NCI-H1417 (cell line): ENCODE data around the gene CSF3.

Source experiments
- DNase-seq, 3 experiments: peaks; one replicate each; lab custom pipeline; 2025; lab: John Stamatoyannopoulos, UW

Gene CSF3

DNA sequence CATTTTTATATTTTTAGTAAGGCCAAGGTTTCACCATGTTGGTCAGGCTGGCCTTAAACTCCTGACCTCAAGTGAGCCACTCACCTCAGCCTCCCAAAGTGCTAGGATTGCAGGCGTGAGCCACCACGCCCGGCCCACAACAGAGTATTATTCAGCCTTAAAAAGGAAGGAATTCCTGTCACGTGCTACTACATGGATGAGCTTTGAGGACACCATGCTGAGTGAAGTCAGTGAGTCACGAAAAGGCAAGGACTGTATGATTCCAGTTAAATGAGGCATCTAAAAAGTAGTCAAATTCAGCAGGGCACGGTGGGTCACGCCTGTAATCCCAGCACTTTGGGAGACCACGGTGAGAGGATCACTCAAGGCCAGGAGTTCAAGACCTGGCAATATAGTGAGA, 9.7 kb downstream of the CSF3 start:
- no peak for DNase-seq

DNA sequence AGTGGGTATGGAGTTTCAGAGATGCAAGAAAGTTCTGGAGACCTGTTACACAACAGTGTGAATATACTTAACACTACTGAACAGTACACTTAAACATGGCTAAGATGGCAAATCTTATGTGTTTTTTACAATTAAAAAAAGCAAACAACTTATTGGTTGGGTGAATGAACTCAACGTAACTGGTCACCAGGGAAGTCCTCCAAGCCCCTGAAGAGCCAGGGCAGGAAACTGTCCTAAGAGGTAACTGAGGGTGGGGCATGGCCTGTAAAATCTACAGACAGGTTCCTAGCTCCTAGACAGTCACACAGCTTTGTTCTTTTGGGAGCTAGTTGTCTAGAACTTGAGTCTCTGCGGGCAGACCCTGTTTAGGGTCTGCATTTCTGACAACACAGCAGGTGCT, 10.3 kb downstream of the CSF3 start:
- DNase-seq: no peak

DNA sequence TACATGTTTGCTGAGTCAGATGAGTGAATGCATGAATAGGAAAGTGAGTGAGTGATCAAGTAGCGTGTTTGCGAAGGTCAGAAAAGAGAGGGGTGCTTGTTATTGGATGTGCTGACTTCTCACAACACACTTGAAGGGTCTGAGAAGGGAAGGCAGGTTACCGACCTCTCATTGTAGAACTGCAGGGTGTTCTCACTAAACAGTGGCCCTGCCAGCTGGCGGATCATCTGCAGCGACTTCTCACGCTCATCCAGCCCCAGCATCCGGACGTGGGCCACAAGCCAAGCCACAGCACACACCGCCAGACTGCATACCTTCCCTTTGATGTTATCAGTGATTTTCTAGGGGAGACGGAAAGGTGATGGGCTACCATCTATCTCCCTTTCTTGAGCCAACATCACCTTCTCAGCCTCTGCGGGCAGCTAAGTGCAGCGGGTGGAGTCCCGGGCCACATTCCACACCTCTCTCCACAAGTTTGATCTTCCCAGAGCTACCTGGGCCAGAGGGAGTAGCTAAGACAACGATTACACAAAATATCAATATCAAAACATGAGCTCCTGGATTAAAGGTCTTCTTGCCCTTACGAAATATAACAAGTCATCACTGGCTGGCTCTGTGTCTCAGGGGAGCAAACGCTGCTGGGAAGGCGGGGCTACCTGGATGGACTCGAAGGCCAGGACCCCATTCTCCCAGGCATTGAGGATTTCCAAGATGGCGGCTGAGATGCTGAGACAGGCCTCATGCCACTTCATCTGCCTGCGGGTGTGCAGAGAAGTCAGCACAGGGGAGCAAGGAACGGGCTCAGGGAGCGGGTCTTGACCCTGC, 11.0 kb downstream of the CSF3 start:
- peak in 1 of 3 experiments; percentile 29 for DNase-seq

DNA sequence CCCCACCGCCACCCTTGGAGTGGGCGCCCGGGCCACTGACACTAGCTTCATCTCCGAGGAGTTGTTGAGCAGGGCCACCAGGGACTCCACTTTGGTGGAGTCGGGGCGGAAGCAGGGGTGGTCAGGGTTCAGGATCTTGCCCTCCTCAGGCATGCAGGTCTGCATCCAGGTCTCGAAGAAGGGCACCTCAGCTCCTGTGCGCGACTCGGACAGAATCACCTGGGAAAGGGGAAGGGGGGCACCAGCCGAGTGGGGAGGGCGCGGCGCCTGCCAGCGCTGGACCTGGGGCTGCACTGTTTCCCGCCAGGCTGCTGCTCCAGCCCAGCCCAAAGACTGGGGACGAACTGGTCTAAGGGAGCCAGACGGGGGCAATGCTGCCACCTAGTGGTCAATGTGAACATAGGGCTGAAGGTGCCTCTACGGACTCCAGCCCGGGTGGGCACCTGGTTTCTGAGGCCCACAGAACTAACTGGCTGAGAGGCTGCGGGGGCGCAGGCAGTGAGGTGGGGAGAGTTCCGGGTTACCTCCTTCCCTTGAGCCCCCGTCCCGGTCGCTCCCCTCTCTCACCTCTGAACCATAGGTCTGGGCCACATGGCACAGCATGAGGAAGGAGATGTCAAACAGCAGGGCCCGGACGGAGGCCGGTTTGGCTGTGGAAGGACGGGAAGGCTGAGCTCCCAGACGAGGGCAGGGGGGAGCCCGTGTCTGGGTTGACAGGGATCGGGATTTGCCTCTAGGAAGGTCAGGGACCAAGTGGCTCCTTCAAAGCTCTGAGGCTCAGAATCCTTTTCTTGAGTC, 11.8 kb downstream of the CSF3 start:
- DNase-seq: peak; percentile 41 to 78 (median 76)

DNA sequence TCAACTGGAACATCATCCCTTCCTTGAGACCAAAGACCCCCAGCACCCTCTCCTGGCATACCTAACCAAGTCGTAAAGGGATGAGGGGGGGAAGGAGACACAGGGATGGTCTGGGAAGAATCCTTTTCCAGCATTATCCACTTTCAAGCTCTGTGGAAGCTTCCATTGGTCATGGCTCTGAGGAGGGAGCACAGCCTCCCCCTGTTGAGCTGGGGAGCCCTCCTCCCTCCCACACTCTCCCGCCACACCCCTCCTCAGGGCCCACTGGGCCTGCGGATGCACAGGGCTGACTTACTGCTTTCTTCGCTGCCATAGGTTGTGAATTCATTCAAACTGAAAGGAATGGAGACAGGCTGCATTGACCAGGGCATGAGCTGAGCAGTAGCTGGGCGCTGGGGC, 12.4 kb downstream of the CSF3 start:
- DNase-seq: no peak

DNA sequence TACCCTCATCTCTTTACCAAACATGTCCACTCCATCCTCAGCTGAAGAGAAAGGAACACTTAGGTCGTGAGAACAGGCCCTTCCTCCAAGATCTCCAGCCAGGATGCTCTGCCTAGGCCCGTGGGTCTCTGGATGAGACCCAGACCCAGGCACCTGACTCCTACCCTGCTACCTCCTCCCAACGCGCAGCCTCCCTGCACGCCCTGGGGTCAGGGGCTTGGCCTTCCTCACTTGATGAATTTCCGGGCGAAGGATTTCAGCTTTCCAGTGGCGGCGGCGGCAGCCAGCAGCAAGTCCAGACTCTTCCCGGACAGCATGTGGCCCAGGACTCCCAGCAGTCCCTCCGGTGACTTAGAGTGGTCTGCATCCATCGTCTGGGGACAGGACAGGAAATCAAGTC, 13.4 kb downstream of the CSF3 start:
- no peak for DNase-seq

DNA sequence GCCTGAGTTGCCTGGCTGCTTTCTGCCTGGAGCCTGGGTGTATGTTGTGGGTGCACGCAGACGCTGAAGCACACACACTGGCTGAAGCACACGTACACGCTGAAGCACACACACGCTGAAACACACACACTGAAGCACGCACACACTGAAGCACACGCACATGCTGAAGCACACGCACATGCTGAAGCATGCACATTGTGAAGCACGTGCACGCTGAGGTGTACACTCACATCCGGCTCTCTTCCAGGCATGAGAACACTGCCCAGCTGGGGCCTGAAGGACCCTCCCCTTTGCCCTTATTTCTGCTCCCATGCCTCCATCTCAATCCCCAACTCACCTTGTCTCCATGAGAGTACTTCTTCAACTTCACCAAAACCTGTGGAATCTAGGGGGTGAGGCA, 16.5 kb downstream of the CSF3 start:
- DNase-seq: no peak

DNA sequence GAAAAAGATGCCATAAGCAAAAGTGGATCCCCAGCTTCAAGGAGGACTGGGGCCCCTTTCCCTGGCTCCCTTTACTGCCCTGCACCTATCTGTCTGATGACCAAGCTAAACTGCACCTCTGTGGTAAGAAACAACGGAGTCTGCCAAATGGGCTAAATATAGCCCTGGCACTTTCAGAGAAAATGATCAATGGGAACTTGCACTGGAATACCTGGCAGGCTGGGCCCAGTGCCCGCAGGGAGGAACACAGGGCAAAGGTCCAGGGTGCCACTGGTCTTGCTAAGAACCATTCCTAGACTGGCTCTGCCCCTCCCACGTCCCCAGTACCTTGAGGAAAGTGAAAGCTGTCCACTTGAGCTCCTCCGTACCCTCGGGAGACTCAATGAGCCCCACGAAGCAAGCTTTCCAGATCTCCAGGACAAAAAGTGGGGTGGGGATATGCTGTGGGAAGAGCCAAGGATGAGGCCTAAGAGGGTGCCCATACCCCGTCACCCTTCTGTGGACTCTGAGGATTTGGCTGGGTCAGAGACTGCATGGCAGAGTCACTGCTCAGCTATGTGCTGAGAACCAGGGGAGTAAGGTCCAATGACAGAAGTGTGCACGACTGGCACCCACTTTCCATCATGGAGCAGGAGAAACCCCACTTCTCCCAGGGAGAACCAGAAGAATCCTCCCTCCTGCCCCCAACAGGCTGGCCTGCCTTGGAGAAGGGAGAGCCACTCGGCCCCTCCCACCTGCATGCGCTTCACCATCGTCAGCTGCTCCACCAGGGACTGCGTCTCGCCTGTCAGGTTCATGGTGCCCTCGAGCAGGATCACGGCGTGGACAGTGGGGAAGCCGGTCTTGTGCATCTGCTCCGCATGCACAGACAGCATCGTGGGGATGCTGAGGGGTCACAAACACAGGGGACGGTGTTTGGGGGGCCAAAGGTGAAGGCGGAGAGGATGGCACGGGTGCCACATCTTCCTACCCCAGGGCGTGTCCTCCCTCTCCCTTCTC, 17.4 kb downstream of the CSF3 start:
- DNase-seq: no peak

DNA sequence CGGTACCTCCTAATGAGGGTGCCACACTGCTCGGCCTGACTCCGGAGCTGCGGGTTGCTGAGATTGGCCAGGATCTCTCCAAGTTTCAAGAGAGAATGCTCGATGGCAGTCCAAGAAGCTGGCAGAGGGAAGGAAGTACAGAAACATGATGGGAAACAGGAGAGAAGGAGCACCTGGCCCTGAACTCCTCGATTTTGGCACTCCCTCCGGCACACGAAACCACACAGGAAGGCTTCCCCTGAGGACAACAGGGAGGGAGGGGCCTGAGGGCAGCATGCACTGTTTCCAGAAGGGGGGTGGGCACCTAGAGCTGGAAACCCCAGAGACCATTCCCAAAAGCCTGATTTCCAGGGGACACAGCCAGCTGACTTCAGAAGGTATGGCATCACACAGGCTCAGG, 18.1 kb downstream of the CSF3 start:
- no peak for DNase-seq

DNA sequence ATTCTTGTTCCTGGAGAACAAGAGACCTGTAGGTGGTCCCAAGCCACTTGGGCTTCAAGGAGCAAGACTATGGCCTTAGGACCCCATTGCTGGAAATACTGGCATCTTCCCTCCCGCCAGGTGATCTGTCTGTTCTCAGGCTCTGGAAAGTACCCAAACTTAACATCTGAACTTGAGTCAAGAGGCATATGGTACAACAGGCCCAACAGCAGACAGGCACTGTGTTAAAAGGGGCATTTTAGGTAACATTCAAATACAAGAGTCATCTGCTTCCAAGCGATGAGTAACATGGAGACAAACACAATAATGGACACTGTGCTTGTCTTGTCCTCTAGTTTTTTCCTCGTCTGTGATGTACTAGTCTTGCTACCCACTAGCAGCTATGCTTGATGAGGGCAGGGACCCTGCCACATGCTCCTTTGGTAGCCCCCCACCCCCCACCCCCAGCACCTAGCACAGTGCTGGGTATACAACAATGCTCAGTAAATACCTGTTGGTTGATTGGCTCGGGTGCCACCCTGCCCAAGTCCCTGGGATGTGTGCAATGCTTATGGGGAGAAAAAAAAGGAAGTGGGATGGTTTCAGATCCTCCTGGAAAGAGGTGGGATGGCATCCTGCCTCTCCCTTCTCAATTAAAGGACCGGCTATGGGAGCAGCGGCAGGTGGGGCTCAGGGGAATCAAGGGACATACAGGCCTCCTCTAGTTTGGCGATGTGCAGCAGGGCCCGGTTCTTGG, 19.4 kb downstream of the CSF3 start:
- no peak for DNase-seq

DNA sequence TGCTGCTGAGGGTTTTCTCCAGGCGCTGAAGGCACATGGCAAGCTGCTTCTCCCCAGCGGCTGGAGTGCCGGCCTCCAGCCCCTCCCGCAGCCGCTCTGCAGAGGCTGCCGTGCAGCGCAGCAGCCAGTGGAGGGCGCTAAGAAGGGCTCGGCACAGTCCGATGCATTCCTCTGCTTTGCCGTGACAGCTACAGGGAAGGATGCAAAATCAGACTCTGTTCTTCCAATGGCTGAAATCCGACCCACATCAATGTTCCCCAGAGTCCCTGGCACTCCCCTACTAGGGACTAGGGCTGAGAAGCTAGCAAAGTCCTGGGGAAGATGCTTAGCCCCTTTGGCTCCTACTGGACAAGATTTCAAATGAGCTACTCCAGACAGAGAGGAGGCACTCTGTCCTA, 19.9 kb downstream of the CSF3 start:
- DNase-seq: no peak

DNA sequence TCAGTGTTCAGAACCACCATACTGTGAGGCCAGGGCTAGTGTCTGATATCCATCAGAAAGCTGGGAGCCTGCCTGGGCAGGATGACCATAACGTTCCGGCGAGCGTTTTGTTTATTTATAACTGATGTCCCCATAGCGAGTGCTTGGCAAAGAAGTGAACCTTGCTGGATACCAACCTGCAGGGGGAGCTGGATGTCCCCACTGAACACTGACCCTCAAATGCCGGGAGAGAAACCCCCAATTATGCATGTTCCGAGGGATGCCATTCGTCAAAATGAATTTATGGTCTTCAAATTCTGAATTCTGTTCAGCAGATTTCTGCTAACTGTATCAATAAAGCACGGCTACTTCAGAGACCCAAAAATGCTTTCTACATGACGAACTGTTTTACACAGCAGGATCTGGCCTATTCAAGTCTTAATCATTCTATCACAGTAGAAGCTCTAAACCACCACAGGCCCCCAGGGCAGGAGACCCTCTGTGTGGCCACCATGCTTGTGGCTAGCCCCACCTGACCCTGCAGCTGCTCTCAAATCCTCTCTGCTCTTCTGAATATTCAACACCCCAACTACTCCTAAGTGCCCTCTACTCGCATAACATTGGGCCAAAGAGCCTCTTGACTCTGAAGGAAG, 23.8 kb downstream of the CSF3 start:
- DNase-seq: peak in 1 of 3 experiments; percentile 47

DNA sequence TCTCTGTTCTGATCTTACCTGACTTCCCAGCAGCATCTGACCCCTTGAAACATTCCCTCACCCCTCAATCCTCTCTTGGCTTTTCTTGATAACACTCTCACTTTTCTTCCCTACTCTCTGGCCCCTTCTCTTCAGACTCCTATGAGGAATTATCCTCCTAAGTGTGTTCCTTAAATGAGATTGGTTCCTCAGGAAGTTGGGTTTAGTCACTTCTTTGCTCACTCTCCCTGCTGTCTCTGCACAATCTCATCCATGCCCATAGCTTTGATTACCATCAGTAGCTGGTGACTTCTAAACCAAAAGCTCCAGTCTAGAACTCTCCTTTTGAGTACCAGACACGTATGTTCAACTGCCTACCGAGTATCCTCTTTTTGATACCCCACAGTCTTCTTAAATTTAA, 26.0 kb downstream of the CSF3 start:
- DNase-seq: no peak

DNA sequence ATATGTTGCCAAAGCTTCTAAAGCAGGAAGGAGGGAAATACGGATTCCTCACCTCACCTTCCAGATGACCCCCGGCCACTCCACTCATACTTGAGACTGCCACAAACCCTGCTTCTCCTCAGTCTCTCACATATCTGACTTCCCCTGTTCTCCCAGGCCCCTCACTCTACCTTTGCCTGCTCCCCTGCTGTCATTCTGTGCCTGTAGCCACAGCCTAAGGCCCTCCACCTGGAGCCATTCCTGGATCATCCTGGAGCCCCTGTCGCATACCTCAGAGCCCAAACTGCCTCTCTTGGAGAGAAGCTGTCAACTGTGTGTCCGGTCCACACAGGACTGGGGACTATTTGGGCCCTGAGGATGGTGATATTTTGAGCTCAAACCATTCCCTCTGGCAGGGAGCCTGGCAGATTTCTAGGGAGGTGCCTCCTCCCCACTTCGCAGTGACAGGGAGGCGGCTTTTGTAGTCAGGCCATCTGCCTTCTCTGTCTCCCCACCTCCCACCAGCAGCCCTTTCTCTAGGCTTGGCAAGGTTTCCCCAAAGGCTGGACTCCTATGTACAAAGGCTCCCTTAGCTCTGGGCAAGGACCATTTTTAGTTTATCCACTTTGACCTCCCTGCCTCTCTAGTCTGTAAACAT, 41.3 kb downstream of the CSF3 start:
- no peak for DNase-seq

DNA sequence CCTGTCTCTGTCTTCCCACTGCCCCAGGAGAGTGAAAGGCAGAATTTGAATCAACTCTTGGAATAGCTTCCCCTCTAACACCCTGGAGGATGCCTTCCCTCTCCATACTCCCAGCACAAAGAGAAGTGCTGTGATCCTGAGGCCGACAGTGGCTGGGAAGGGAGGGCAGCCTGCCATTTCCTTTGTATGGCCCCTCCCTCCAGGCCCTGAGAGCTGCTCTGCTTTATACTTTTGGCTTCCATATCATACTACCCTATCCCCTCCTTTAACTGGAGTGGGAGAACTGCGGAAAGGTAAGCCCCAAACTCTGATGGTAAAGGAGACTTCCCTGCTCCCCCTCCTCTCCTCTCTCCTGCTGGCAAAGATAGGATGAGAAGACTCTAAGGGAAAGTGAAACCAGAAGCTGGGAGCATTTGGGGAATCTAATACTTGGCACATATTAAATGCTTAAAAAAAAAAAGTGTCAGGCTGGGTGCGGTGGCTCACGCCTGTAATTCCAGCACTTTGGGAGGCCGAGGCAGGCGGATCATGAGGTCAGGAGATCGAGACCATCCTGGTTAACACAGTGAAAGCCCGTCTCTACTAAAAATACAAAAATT, 43.0 kb downstream of the CSF3 start:
- DNase-seq: no peak

DNA sequence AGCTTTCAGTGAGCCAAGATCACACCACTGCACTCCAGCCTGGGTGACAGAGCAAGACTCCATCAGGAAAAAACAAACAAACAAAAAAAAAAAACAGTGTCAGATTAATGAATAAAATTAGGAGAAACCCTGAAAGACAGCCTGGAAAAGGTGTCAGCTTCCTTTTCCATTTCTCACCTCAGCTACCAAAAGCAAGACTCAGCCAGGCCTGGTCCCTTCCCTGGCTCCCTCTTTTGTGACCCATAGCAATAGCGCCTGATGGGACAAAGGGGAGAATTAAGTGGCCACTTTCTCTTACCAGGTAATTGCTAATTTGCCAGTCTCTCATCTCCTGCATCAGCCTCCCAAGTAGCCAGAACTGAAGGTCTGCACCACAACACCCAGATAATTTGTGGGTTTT, 43.6 kb downstream of the CSF3 start:
- no peak for DNase-seq

DNA sequence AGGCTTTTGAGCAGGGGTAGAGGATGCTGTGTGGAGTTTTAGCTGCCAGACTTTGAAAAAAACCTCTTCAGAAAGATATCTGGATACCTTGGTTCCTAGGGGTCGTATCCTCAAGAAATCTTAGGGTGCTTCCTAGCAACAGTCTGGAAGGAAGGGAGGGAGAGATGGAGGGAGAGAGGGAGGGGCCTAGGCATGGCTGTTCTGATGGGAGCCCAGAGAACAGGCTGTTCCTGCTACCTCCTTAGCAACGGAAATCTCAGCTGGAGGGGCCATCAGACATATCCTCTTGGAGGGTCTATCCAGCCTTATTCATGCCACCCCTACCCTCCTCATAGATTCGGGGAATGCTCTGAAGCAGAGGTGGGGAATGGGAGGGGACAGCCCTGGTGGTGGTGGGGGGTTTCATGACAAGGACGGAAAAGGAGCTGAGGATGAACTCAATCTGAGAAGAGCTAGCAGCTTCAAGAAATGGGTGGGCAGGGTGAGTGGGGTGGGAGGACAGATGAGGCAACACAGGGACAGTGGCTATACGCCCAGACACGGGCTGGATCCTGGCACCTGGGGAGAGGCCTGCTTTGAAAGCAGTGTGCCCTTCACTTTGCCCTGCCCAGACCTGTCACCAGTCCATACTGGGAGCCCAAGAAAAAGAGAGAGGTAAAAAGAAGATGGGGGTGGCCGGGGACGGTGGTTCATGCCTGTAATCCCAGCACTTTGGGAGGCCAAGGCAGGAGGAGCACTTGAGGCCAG, 44.7 kb downstream of the CSF3 start:
- no peak for DNase-seq

DNA sequence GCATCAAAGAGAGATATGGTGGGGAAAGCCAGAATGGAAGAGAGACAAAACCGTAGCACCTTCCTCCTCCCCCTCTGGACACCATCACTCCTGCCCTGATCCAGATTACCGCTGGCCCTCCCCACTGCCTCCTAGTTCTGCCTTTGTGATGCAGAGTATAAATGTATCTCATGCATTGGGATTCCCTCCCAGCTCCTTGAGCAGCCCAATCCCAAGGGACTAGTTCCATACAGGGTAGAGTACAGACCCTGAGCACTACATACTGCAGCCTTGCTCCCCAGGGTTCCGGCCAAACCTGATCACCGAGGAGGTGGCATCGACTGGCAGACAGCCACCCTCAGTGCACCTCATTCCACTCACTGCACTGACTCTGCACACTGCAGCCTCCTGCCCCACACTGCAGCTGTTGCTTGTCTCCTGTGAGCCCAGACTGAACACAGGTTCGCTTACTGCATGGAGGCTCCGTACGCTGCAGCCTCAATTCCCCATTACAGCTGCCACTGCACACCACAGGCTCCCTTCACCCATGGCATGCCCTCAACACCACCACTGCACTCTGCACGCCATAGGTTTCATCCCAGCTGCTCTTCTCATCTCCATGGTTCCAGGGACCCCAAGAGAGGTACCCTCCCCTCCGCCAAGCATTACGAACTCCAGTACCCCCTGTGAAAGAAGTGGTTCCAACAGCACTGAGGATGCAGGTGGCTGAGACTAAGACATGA, 45.8 kb downstream of the CSF3 start:
- DNase-seq: no peak

DNA sequence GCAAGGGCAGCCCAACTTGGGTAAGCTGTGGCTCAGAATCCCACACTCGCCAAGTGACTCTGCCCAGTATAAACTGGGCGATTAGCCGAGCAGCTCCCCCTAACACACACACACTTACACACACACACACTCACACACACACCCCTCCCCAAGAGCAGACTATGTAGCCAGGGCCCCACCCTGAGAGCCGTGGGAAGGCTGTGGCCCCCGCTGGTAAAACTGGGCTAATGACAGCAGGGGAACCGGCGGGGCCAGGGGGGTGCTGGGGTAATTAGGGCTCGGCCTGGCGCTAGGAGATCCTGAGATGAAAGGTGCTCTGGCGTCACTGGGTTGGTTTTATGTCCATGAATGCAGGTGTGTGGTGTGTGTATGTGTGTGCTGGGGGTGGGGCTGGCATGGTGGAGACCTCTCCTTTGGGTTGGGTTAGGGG, 46.4 kb downstream of the CSF3 start:
- peak in 2 of 3 experiments; percentile 34 to 44 for DNase-seq
